HG03175 (cell line): ENCODE results near the gene HHIP.
A peak's percentile ranks its signal among the peaks of the same experiment; 100 is the strongest.
"Not testable (repeated sequence)": the region's sequence is repeated elsewhere in the genome, so short reads cannot be mapped to it uniquely, and the experiment has no call there.

Experiments
- ATAC-seq: cut with Tn5 transposase; IDR thresholded peaks from one replicate; pipeline ENCODE4 v1.9.1; 2021; ENCODE audit warnings: mild to moderate bottlenecking, moderate library complexity; ENCODE audit not compliant: unreplicated experiment

The HHIP gene

DNA sequence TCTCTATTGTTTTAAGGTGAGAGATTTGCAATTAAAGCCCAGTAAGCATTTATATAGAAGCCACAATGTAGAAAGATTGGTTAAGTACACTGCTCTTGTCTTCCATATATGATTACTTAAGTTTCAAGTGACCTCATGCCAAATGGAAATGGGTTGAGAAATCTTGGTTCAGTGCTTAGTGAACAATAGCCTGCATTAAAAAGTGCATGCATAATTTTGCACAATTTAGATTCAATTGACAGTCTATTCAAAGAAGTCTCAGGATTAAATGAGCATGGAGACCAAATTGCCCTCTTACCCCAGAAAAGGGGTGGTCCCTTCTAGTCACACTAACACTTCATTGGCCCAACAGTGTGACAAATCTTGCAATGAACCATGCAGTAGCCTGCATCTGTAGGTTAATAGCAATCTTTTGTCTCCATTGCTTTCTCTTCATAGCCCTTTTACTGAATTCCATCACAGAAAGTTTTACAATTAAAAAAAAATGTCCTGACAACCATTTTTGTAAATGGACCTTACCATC is 93.6 kb downstream of the HHIP start:
- ATAC-seq: no peak

- ATAC-seq: no peak
Observed at GRCh38 chr4:144740316-144740715, 94.4 kb downstream of the HHIP start.

DNA sequence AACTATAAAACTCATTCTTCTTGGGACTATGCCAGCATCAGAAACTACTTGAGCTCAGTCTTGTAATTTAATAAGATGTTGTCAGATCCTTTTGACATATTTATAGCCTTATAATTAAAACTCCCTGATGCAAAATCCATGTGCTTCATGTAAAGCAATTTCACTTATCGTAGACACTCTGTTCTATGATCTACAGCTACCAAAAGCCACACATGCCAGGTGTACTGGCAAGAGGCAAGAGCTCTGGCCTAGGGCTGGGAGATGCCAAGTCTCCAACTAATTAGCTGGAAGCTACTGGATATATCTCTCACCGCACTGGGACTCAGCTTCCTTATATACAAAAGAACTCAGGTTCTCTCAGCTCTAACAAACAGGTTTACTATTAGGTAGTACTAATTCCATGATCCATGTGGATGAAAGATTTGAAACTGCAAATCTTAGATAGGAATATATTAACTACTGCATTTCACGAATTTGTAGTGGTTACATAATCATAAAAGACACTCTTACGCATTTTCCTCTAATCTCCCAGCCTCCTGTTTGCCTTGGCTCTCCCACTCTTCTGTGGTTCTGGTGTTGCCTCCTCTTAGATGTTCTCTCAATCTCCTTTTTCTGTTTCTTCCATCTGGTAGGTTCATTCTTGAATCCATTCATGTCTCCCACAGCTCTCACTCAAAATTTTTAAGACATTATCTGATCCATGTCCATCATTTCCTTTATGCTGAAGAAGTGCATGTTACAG is 103.0 kb downstream of the HHIP start:
- no peak for ATAC-seq

GRCh38 chr4:144750348-144750747 is 104.4 kb downstream of the HHIP start:
- no peak for ATAC-seq

GRCh38 chr4:144754562-144755410 is 108.8 kb downstream of the HHIP start:
- no peak for ATAC-seq

DNA sequence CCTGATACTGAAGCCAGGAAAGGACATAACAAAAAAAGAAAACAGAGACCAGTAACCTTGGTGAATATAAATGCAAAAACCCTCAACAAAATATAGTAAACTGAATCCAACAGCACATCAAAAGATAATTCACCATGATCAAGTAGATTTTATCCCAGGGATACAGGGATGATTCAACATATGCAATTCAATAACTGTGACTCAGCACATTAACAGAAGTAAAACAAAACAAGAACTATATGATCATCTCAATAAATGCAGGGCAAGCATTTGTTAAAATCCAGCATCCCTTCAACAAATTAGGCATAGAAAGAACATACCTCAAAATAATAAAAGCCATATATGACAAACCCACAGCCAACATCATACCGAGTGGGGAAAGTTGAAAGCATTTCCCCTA is 112.0 kb downstream of the HHIP start:
- no peak for ATAC-seq

DNA sequence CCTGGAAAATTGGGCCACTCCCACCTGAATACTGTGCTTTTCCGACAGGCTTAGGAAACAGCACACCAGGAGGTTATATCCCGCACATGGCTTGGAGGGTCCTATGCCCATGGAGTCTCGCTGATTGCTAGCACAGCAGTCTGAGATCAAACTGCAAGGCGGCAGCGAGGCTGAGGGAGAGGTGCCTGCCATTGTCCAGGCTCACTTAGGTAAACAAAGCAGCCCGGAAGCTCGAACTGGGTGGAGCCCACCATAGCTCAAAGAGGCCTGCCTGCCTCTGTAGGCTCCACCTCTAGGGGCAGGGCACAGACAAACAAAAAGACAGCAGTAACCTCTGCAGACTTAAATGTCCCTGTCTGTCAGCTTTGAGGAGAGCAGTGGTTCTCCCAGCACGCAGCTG is 122.9 kb downstream of the HHIP start:
- not testable (repeated sequence) for ATAC-seq

DNA sequence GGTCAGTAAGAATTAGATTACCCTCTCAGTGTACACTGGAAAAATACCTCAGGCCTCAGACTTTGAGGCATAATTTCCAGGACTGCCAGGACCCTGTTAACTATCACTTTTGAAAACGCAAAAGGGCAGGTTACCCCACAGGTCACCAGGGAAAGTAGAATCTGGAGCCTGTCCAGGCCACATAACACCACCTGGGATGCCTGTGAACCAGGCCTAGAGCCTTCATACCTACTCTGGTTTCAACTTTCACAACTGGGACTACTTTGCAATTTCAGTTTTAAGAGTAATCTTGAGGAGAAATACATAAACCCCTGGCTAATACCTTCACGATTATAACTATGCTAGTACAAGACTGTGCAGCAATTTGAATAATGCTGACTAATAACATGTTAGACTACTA is 132.4 kb downstream of the HHIP start:
- ATAC-seq: no peak

- ATAC-seq: no peak
Observed at GRCh38 chr4:144782345-144782744, 136.4 kb downstream of the HHIP start.

- no peak for ATAC-seq
Observed at GRCh38 chr4:144785961-144786360, 140.0 kb downstream of the HHIP start.

DNA sequence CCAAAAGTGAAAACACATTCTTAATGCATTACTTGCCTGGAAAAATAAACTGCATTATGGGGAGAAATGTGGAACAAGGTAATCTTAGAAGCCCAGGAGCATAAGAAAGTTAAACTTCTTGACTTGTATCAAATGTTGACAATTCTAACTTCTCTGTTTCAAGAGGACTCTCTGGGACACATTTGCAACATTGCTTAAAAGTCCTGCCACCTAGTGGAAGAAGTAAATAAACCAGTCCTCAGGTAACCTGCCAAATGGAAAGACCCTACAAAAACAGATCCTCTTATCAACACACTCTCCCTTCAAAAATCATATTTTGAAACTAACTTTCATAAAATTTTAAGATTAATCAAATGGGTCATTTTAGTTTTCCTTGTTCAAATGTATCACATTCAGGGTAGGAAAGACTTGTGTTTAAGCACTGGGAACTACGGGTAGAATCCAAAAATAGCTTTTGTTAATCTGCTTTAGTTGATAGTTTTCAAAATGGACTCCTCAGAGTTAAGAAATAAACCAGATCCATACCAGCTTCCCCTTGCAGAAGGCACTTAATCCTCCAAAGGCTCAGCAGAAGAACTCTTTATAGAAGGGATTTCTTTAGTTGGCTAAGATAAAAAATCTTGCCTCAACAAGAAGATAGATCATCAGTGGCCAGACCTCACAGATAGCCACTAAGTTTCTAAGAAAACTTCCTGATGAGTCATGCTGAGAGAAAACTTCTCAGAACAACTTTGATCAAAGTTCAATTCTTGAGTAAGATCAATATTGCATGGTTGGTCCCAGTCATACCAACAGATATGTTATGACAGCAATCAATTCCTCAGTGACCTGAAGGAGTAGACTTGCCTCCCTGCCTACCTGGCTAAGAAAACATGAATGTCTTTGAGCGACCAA is 141.7 kb downstream of the HHIP start:
- peak; percentile 76 for ATAC-seq

- ATAC-seq: no peak
Observed at GRCh38 chr4:144788469-144788868, 142.5 kb downstream of the HHIP start.

GRCh38 chr4:144791933-144792332 is 146.0 kb downstream of the HHIP start:
- not testable (repeated sequence) for ATAC-seq
